Medulla oblongata (tissue), 1 donor: ENCODE results near the gene CACYBP.

Source experiments
- DNase-seq: peaks from one replicate; pipeline ENCODE4 v3.0.0-alpha.2; 2015; ENCODE audit errors: extremely low spot score

CACYBP gene

GRCh38 chr1:174974711-174975119 is 25.0 kb upstream of the CACYBP start:
- DNase-seq = no peak

DNA sequence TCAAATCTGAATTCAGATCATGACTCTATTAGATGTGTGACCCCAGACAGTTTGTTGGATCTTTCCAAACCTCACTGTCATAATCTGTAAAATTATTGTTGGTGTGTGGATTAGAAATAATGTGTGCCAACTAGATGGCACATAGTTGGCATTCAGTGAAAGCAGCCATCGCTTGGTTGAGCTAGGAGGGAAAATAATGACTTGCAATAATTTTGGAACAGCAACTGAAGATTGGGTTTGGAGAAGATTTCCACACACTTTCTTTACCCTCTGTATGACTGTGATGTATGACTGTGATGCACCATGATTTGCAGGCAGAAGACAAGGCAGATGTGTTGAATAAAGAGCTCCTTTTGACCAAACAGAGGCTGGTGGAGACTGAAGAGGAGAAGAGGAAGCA is 24.0 kb upstream of the CACYBP start:
- no peak for DNase-seq

DNA sequence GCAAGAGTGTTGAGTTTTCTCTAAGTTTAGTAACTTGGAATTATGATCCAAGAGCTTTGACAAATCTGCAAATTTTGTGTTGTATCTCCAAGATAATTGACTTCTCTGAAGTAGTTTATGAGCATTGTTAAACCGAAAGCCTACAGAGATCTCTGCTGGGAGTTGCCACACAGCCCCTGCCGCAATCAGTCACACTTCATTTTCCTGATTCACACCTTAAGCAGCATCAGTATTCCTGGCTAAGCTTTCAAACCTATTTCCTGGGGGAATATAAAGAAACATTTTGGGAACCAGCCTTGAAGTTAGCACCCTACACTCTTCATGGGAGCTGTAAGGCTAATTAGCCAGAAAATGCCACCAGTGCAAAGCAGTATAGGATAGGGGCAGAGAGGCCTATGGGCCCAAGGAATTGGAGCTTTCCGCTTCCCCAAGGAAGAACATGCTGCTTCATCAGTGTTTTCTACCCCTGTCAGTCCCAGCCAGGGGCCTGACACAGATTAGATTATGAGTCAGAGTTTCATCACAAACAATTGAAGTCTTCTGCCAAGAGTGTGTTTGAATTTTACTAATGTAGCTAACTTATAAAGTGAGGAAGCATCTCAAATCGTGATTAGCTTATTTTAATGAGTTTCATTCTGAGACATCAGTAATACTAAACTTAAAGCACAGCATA is 23.2 kb upstream of the CACYBP start:
- DNase-seq = no peak

DNA sequence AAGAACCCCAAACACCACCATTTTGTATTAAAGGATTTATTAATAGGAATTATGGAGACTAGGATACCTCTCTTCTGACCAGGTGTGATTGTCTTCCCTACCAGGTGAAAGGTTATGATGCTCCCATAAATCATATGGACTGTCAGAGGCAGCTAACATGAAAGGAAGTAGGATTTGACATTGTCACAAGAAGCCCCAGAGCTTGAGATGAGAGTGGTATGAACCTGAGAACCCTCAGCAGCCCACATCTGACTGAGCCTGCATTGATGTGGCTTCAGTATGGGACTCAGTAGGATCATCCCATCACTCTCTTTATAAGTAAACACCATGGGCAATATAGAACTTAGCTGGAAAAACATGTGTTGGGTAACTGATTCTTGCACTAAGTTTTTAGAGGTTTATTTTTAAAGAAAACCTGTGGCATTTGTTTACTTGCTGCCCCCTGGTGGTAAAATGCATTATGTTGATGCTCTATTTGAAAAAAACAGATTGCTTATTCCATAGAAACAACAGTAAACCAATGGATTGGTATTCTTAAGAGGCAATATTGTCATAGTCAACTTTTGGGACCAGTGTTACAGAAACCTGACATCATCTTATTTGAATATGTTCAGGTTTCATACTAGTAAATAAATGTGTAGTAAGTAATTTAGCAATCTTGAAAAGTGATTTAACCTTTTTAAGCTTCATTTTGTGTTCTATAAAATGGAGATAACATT is 16.6 kb upstream of the CACYBP start:
- peak; percentile 71 for DNase-seq

- DNase-seq = no peak
Measured at GRCh38 chr1:174984952-174985351, 14.8 kb upstream of the CACYBP start.

- no peak for DNase-seq
Measured at GRCh38 chr1:174988539-174988938, 11.2 kb upstream of the CACYBP start.

DNA sequence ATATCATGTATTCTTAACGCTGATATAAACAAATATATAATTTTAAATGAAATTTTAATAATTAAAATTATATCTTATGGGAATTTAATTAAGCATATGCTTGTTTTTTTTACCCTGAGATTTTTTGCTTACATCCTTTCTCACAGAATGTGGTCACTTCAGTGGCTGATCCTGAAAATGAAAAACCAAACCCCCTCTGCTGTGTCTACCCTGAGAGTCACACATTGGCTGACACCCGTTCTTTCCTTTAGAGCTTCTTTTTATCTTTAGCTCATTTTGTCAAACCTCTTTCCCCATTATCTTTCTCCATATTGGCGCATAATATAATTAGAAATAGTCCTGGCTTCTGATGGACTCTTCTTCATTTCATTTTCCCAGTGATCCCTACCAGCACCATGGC is 10.8 kb upstream of the CACYBP start:
- DNase-seq = no peak

DNA sequence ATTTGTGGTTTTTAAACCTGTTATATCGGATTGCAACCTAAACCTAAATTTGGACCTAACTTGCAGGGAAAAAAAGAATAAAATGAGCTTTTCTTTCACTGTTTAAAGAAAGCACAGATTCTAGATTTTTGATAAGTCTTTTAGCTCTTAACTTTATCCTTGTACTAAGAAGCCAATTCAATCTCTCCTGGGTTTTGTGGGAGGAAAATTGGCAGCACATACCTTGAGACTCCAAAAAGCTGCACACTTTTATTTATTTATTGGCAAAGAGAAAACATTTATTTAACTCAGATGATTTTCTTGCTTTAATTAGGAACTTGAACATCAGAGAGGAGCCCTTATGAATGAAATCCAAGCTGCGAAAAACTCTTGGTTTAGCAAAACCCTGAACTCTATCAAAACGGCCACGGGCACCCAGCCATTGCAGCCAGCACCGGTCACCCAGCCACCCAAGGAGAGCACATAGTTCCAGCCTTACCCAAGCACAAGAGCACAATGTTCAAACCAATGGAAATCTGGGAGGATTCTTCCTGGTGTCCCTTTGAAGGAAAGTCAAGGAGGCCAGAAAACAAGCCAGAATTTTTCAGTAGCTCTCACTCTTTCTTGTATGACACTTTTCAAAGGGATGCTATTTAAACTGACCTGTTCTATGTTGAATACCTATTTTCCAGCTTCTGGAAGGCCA is 10.1 kb upstream of the CACYBP start:
- peak; percentile 32 for DNase-seq

GRCh38 chr1:174990382-174990999 is 9.3 kb upstream of the CACYBP start:
- peak; percentile 83 for DNase-seq

DNA sequence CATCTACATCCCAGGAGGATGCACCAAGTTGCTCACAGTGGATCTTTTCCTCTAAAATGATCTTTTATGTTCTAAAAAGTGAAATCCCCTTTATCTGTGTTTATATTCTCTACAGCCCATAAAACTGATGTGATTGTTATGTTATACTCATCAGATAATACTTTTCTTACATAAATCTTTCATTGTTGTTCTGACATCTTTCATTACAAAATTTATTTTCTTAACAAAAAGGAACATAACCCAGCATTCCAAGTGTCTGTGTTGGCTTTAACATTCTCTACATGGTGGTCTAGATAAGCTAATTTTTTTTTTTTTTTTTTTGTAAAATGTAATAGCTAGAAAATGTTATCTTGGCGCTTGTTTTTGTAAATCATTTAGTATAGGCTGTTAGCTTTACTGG is 8.3 kb upstream of the CACYBP start:
- no peak for DNase-seq

DNA sequence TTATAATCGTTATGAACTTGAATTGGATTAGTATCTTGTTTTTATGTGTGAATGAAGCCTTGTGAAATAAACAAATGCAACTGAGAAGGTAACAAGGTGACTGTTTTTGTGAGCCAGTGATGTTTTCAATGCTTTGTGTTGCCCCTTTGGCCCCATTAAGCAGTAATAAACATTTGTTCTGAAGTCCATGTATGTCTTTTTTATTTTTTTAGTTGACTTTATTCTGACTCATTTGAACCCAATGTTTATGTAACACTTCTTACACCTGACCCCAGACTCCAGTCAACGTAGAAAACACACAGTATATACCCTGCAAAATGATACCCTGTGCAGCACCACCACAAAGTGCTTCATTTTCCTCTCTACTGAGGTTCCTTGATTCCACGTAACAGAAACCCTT is 4.6 kb upstream of the CACYBP start:
- DNase-seq = no peak

- DNase-seq = no peak
Measured at GRCh38 chr1:174995916-174996315, 3.8 kb upstream of the CACYBP start.

DNA sequence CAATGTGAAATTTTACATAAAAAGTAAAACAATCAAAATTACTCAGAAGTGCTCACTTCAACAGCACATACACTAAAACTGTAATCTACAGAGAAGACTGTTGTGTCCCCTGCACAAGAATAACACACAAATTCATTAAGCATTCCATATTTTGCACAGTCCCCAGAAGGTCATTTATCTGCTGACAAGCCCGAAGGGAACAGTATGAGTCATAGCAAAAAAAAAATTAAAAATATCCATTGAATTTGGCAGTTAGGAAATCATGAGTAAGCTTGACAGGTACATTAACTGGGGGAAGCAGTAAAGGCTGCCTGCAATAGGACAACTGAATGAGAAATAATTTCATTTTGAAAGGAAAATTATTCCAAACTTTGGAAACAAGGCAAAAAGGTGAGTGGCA is 3.3 kb upstream of the CACYBP start:
- DNase-seq = no peak

DNA sequence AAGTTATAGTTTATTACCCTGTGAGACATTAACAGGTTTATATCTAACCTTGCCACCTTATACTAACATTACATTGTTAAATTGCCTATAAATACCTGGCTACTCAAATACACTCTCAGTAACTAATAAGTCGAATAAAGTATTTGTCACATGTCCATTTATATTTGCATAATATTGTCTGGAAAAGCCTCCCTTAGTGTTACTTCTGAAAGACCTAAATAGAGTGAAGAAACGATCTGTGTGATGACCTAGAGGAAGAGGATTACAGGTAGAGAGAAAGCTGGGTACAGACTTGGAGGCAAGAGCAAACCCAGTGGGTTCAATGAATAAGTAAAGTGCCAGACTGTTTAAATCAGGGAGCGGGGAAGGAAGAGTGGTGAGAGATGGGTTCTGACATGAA is 2.7 kb upstream of the CACYBP start:
- no peak for DNase-seq

DNA sequence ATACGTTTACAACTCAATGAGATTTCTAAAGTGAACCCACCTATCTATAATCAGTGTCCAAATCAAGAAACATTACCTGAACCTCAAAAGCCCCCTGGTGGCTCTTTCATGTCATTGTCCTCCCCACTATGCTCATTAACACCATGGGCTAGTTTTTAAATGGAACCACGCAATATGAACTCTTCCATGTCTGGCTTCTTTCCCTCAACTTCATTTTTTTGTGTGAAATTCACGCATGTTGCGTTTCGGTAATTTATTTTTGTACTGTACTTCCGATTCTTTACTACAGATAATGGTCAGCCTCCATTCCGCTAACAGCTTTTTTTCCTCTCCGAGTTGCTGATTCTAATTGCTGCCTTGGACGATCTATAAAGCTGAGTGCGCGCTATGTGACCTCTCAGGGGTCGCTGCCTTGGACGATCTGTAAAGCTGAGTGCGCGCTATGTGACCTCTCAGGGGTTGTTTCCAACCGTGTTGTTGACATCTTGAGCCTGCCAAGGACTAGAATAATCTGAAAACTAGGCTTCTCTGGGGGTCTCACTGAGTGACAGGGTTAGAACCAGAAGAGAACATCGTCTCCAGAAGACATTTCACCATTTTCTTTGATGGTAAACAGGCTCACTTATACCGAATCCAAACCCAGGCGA is 1.1 kb upstream of the CACYBP start:
- DNase-seq = peak; percentile 86

GRCh38 chr1:174999216-174999935 is 371 bp upstream of the CACYBP start:
- peak; percentile 99 for DNase-seq

GRCh38 chr1:175000697-175001187 is 995 bp downstream of the CACYBP start:
- peak; percentile 38 for DNase-seq

DNA sequence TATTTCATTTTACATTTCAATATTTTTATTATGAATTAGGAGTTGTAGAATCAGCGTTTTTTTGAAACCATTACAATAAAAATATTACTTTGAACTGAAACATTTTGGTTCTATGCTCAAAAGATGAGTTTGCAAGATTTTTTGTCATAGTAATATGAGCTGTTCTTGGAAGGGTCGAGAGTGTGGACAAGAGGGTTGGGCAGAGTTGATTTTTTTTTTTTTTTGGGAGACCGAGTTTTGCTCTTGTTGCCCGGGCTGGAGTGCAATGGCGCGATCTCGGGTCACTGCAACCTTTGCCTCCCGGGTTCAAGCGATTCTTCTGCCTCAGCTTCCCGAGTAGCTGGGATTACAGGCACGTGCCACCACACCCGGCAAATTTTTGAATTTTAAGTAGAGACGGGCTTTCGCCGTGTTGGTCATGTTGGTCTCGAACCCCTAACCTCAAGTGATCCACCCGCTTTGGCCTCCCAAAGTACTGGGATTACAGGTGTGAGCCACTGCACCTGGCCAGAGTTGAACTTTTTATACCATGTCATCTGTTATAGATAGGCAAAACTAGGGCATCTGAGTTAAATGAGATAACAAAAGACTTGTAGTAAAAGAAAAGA is 3.3 kb downstream of the CACYBP start:
- DNase-seq = no peak

DNA sequence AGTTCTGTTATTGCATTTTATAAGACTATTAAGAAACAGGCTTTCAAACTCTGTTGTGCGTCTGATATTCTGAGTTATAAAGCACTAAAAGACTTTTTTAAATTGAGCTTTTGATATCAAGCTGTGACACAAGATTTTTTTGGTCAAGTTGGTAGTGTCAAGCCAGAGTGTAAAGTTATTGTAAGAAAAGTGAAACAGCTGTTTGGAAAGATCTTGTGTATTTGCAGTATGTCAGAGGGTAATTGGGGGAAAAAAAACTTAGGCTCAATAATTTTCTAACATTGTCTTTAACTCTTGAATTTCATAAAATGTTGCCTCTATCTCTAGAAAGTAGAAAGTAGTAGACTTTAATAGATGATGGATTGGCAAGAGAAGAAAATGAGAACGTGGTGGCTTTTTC is 3.8 kb downstream of the CACYBP start:
- no peak for DNase-seq

GRCh38 chr1:175005085-175005783 is 5.5 kb downstream of the CACYBP start:
- no peak for DNase-seq
